ENCODE data around the gene TRPC4AP.
"Not testable (repeated sequence)": the region's sequence is repeated elsewhere in the genome, so short reads cannot be mapped to it uniquely, and the experiment has no call there.

Gene TRPC4AP

GRCh38 chr20:35092524-35093266 lies at the start of gene TRPC4AP:
Gene TRPC4AP (minus strand): TSS chr20:35092807. CDS start chr20:35092781, 26 bp downstream.
- DNase-seq (ENCODE audit: extremely low spot score, insufficient read length, low read depth): peak; percentile 81
- peak; percentile 90 for FAIRE-seq

GRCh38 chr20:35135867-35136586 lies 43.4 kb upstream of the TRPC4AP start:
- DNase-seq (ENCODE audit: extremely low spot score, insufficient read length, low read depth) (no peak), FAIRE-seq (no peak)

GRCh38 chr20:35134880-35135279 lies 42.3 kb upstream of the TRPC4AP start:
- FAIRE-seq (no peak), DNase-seq (ENCODE audit: extremely low spot score, insufficient read length, low read depth) (no peak)

GRCh38 chr20:35134472-35134871 lies 41.9 kb upstream of the TRPC4AP start:
- no peak for DNase-seq (ENCODE audit: extremely low spot score, insufficient read length, low read depth)
- FAIRE-seq: no peak

- DNase-seq (ENCODE audit: extremely low spot score, insufficient read length, low read depth) (no peak), FAIRE-seq (no peak)
Observed at GRCh38 chr20:35133735-35134134, 41.1 kb upstream of the TRPC4AP start.

GRCh38 chr20:35133031-35133430 lies 40.4 kb upstream of the TRPC4AP start:
- DNase-seq (ENCODE audit: extremely low spot score, insufficient read length, low read depth): no peak
- FAIRE-seq: no peak

- no peak for DNase-seq (ENCODE audit: extremely low spot score, insufficient read length, low read depth)
- no peak for FAIRE-seq
Observed at GRCh38 chr20:35131934-35132333, 39.3 kb upstream of the TRPC4AP start.

- FAIRE-seq: no peak
- no peak for DNase-seq (ENCODE audit: extremely low spot score, insufficient read length, low read depth)
Observed at GRCh38 chr20:35129647-35130069, 37.1 kb upstream of the TRPC4AP start.

- DNase-seq (ENCODE audit: extremely low spot score, insufficient read length, low read depth): no peak
Observed at GRCh38 chr20:35125753-35126152, 33.1 kb upstream of the TRPC4AP start.

GRCh38 chr20:35122756-35123405 lies 30.3 kb upstream of the TRPC4AP start:
- DNase-seq (ENCODE audit: extremely low spot score, insufficient read length, low read depth) (no peak), FAIRE-seq (no peak)

More at GRCh38 chr20:35125753-35126152, 33.1 kb upstream of the TRPC4AP start:
- FAIRE-seq: no peak

GRCh38 chr20:35121186-35121585 lies 28.6 kb upstream of the TRPC4AP start:
- FAIRE-seq (no peak), DNase-seq (ENCODE audit: extremely low spot score, insufficient read length, low read depth) (no peak)

GRCh38 chr20:35120012-35120701 lies 27.6 kb upstream of the TRPC4AP start:
- no peak for DNase-seq (ENCODE audit: extremely low spot score, insufficient read length, low read depth)
- FAIRE-seq: no peak

GRCh38 chr20:35117629-35118028 lies 25.0 kb upstream of the TRPC4AP start:
- FAIRE-seq (no peak), DNase-seq (ENCODE audit: extremely low spot score, insufficient read length, low read depth) (no peak)

- DNase-seq (ENCODE audit: extremely low spot score, insufficient read length, low read depth): no peak
- FAIRE-seq: no peak
Observed at GRCh38 chr20:35117196-35117595, 24.6 kb upstream of the TRPC4AP start.

- no peak for DNase-seq (ENCODE audit: extremely low spot score, insufficient read length, low read depth)
- FAIRE-seq: no peak
Observed at GRCh38 chr20:35116258-35116657, 23.7 kb upstream of the TRPC4AP start.

GRCh38 chr20:35115606-35116005 lies 23.0 kb upstream of the TRPC4AP start:
- no peak for FAIRE-seq

GRCh38 chr20:35112276-35112675 lies 19.7 kb upstream of the TRPC4AP start:
- not testable (repeated sequence) for FAIRE-seq

More at GRCh38 chr20:35115606-35116005, 23.0 kb upstream of the TRPC4AP start:
- DNase-seq (ENCODE audit: extremely low spot score, insufficient read length, low read depth): no peak

GRCh38 chr20:35111141-35111888 lies 18.7 kb upstream of the TRPC4AP start:
- FAIRE-seq (no peak), DNase-seq (ENCODE audit: extremely low spot score, insufficient read length, low read depth) (no peak)

More at GRCh38 chr20:35112276-35112675, 19.7 kb upstream of the TRPC4AP start:
- not testable (repeated sequence) for DNase-seq (ENCODE audit: extremely low spot score, insufficient read length, low read depth)

GRCh38 chr20:35108921-35109320 lies 16.3 kb upstream of the TRPC4AP start:
- FAIRE-seq (no peak), DNase-seq (ENCODE audit: extremely low spot score, insufficient read length, low read depth) (no peak)
